Muscle layer of colon (tissue), 2 donors: Measurements from ENCODE around the gene NAP1L1.

ENCODE experiments used
- H3K27ac ChIP-seq: one replicate; pipeline ENCODE4 v1.7.0; 2013; ENCODE audit warnings: low read depth, mild to moderate bottlenecking, low read length, moderate library complexity
- H3K27me3 ChIP-seq, 2 donors: one replicate each; pipeline ENCODE4 v1.7.0; 2013; ENCODE audit warnings: low read length in 2 of 2, mild to moderate bottlenecking in 2 of 2; ENCODE audit not compliant: insufficient read depth in 2 of 2, control insufficient read depth in 1 of 2
- H3K36me3 ChIP-seq: one replicate; pipeline ENCODE4 v1.7.0; 2013; ENCODE audit warnings: mild to moderate bottlenecking, low read length; ENCODE audit not compliant: insufficient read depth
- H3K4me1 ChIP-seq: one replicate; pipeline ENCODE4 v1.7.0; 2013; ENCODE audit warnings: mild to moderate bottlenecking, low read length; ENCODE audit not compliant: insufficient read depth
- H3K4me3 ChIP-seq, 2 donors: one replicate each; pipeline ENCODE4 v1.7.0; 2013; ENCODE audit warnings: low read length in 2 of 2, low read depth in 1 of 2, mild to moderate bottlenecking in 1 of 2, moderate library complexity in 1 of 2
- H3K9ac ChIP-seq: one replicate; pipeline ENCODE4 v1.7.0; 2013; ENCODE audit warnings: low read length
- H3K9me3 ChIP-seq: one replicate; pipeline ENCODE4 v1.7.0; 2013; ENCODE audit warnings: mild to moderate bottlenecking, low read length
- donor health status: abdominal sarcoma.
- donor health status: Adenocarcinoma of cecum.

NAP1L1 gene

DNA sequence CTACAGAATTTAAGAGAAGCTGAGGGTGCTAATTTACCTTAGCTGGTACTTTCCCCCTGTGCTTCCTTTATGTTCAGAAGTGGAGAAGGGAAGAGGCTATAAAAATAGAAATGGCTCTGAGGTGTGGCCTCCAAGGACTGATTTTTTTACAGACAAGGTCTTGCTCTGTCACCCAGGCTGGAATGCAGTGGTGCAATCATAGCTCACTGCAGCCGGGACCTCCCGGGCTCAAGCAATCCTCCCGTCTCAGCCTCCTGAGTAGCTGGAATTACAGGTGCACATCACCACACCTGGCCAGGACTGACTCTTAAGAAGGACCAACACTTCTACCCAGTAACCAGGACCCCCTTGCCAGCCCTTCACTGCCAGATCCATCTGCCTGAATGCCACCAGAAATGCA is 23.9 kb upstream of the NAP1L1 start:
- Histone ChIP-seq H3K36me3 (no peaks in the 10 kb centered on the region), H3K27ac (no peak overlapping the region), H3K9me3 (no peaks in the 10 kb centered on the region), H3K27me3 (no peaks in the 10 kb centered on the region), H3K4me1 (no peaks in the 10 kb centered on the region), H3K4me3 (no peak overlapping the region), H3K9ac (no peak overlapping the region)

DNA sequence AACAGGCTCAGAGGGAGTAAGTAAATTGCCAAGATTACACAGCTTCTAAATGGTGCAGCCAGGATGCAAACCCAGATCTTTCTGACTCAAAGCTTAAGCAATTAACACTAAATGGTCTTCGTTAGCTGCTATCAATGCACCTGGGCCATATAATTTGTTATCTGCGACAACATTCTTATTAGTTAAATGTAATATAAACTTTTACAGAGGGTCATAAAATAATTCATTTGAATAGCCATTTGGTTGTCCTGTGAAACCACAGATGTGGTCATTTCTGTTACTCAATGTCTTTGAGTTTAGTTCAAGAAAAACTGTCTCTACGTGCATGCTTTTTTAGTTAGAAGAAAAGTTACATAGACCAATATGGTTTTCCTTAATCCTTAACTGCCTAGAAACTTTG is 22.1 kb upstream of the NAP1L1 start:
- Histone ChIP-seq H3K27me3 (no peaks in the 10 kb centered on the region), H3K36me3 (no peaks in the 10 kb centered on the region), H3K4me1 (no peaks in the 10 kb centered on the region), H3K9ac (no peak overlapping the region), H3K4me3 (no peak overlapping the region), H3K9me3 (no peaks in the 10 kb centered on the region), H3K27ac (no peak overlapping the region)

DNA sequence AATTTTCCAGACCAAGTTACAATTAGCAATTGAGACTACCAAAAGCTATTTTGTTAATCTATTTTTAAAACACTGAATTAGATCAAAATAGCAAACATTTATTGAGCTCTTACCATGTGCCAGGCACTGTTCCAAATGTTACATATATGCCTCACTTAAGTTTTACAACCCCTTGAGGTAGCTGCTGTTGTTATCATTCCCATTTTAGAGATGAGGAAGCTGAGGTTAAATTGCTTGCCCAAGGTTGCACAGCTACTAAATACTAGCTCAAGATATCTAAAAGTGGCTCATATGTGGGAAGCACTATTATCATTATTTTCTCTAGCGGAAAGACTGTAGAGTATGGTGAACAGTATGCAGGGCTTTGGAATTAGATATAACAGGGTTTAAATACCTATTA is 19.5 kb upstream of the NAP1L1 start:
- Histone ChIP-seq H3K9me3 (no peaks in the 10 kb centered on the region), H3K36me3 (no peaks in the 10 kb centered on the region), H3K9ac (no peak overlapping the region), H3K4me3 (no peak overlapping the region), H3K4me1 (no peaks in the 10 kb centered on the region), H3K27me3 (no peaks in the 10 kb centered on the region), H3K27ac (no peak overlapping the region)

DNA sequence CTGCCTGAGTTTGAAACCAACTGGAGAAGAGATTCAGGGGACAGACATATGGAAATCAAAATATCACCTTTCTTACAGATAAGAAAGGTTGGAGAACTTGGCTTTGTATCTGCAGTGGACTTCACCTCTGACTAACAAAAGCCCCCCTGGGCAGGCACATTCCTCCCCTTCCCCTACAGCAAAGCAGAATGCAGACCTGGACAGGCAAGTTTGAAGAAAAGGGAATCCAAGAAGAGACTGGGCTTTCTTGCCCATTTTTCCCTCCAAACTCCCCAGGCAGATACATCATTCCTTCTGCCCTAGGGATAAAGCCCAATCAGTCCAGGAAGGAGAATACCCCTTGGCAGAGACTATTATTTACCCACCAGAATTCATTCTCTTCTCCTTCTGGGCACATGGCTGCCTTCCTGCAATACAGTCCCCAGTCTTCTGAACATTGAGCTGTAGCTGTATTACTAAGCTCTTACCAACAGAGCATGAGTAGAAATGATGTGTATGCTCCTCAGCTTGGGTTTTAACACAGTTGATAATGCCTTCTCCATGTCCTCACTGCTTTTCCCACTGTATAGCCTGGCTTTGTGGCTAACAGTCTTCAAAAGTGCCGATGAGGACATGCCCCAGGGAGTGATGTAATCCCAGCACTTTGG is 17.4 kb upstream of the NAP1L1 start:
- H3K9me3 ChIP-seq = no peaks in the 10 kb centered on the region
- H3K4me3 ChIP-seq = no peak overlapping the region
- H3K4me1 ChIP-seq = no peaks in the 10 kb centered on the region
- H3K9ac ChIP-seq = no peak overlapping the region
- no peaks in the 10 kb centered on the region for H3K27me3 ChIP-seq
- H3K36me3 ChIP-seq = no peaks in the 10 kb centered on the region
- no peak overlapping the region for H3K27ac ChIP-seq

DNA sequence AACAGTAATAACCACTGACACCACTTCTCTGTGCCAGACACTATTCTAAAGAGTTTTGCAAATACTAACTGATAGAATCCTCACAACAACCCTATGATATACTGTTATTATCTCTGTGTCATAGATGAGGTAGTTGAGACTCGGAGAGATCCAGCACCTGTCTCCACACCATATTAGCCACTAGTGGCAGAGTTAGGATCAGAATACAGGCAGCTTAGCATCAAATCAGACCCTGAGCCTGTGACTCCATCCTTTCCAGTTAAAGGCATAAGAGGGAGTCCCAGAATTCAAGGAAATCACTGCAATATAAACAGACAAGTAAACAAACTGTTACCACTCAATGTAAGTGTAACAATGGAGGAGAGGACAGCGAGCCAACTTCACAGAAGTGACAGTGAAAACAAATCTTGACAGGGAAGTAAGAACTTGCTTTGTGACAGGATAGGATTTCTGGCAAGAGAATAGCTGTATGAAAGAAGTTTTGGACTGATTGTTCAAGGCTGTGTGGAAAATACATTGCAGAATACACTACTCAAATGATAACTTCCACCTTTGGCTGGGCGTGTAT is 11.7 kb upstream of the NAP1L1 start:
- Histone ChIP-seq H3K27me3 (no peaks in the 10 kb centered on the region), H3K4me3 (no peak overlapping the region), H3K4me1 (no peaks in the 10 kb centered on the region), H3K9me3 (no peaks in the 10 kb centered on the region), H3K27ac (no peak overlapping the region), H3K36me3 (no peaks in the 10 kb centered on the region), H3K9ac (no peak overlapping the region)

DNA sequence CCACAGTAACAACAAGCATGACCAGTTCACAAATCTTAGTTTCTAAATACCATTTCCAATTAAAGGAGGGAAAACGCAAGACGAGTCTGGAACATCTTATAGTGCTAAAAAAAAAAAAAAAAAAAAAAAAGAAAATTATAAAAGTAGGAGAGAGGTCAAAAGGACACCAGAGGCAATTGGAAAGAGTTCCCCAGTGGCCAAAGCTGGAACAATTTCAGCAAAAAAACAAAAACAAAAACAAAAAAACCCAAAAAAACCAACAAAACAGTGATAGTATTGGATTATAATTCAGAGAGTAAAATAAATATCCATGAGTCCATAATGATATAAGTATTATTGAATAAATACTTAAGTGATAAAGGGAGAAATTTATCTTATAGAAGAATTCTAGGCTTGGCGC is 10.3 kb upstream of the NAP1L1 start:
- no peak overlapping the region for H3K27ac ChIP-seq
- no peak overlapping the region for H3K9ac ChIP-seq
- no peaks in the 10 kb centered on the region for H3K9me3 ChIP-seq

DNA sequence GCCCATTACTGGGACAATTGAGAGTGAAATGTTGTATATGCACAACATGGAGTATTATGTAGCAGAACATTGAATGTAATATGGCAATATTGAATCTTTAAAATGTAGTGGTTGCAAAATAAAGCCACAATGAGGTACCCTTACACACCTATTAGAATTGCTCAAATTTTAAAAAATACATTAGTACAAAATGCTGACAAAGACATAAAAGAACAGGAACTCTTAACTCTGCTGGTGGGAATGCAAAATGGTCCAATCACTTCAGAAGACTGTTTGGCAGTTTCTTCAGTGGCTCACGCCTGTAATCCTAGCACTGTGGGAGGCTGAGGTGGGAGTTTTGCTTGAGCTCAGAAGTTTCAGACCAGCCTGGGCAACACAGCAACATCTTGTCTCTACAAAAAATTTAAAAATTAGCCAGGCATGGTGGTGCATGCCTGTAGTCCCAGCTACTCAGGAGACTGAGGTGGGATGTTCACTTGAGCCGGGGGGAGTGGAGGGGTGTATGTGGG is 6.8 kb upstream of the NAP1L1 start:
- no peak overlapping the region for H3K4me3 ChIP-seq
- H3K4me1 ChIP-seq = no peaks in the 10 kb centered on the region
- no peaks in the 10 kb centered on the region for H3K36me3 ChIP-seq
- H3K9me3 ChIP-seq = no peaks in the 10 kb centered on the region
- no peak overlapping the region for H3K9ac ChIP-seq
- no peak overlapping the region for H3K27ac ChIP-seq
- no peaks in the 10 kb centered on the region for H3K27me3 ChIP-seq

More for the DNA sequence above, 10.3 kb upstream of the NAP1L1 start:
- no peaks in the 10 kb centered on the region for H3K27me3 ChIP-seq
- no peak overlapping the region for H3K4me3 ChIP-seq
- H3K36me3 ChIP-seq = no peaks in the 10 kb centered on the region
- H3K4me1 ChIP-seq = no peaks in the 10 kb centered on the region

DNA sequence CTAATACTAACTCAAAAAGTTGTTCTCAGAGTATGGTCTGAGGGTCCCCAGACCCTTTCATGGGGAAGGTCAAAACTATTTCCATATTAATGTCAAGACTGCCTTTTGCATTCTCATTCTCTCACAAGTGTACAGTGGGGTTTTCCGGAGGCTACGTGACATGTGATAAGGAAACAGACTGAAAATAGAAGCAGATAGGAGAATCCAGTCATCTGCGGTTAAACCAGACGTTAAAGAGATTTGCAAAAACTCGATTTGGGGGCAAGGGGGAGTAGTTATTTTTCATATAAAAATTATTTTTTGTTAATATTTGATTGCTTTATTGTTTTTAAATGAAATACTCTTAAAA is 1.0 kb upstream of the NAP1L1 start:
- H3K36me3 ChIP-seq = no peaks in the 10 kb centered on the region
- H3K4me1 ChIP-seq = peaks cover 19% of the 10 kb centered on the region
- no peaks in the 10 kb centered on the region for H3K27me3 ChIP-seq
- H3K27ac ChIP-seq = peak overlapping the region; percentile 97
- peak overlapping the region in 1 of 2 donors; percentile 79 for H3K4me3 ChIP-seq
- H3K9ac ChIP-seq = no peak overlapping the region
- no peaks in the 10 kb centered on the region for H3K9me3 ChIP-seq

DNA sequence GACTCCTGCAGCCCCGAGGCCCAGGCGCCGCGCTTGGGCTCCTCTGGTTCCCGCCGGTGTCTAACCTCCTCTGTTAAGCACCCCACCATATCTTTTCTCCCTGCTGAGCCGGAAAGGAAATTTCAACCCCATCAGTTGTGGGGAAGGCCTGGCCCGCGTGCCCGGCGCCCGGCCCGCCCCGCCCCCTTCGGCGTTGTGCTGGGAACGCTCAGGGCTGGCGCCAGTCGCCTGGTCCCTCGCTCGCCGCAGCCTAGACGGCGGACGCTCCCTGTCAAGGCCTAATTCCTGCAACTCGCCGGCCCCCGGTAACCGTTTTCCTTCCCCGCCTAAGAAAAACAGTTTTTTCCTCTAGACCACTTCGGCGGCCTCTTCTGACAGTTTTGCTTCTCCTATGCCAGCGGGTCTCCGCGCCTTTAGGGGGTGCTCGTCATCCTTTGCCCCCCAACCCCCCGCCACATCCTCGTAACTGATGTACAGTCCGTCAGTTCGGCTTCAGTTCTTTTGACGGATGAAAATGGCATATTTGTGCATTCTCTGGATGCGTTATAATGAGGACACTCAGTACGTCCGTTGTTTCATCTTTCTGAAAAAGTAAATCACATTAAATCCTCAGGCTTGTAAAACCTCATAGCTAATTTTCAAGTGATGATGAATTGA is 506 bp upstream of the NAP1L1 start:
- Histone ChIP-seq H3K27me3 (no peaks in the 10 kb centered on the region), H3K36me3 (no peaks in the 10 kb centered on the region), H3K9me3 (no peaks in the 10 kb centered on the region), H3K27ac (peak overlapping the region; percentile 97), H3K9ac (peak overlapping the region; percentile 76), H3K4me3 (peak overlapping the region; percentile 79 to 88), H3K4me1 (peaks cover 19% of the 10 kb centered on the region)

DNA sequence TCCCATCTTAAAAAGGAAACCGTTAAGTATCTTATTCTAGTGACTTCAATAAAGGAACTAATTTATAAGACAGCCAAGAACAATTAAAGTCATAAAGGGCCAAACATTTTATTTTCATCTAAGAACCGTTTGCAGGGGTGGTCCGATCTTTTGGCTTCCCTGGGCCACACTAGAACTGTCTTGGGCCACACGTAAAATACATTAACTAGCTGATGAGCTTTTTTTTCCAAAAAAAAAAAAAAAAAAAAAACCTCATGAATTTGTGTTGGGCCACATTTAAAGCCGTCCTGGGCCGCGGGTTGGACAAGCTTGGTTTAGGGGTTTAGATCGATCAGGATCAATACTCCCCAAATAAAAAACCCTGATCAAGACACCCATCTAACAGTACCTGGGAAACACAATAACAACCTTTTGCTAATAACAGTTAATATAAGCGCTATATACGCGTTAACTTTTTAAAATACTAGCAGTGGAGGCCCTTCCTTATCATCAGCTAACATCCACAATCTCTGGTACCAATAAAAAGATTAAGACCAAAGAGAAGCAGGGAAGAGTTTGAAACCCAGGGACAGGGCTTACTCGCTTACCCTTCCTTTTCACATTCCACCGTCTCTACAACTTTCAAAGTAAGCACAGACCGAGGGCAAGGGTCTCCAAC is 1.1 kb downstream of the NAP1L1 start:
- peak overlapping the region; percentile 76 for H3K9ac ChIP-seq
- no peaks in the 10 kb centered on the region for H3K36me3 ChIP-seq
- H3K27me3 ChIP-seq = no peaks in the 10 kb centered on the region
- no peaks in the 10 kb centered on the region for H3K9me3 ChIP-seq
- peaks cover 19% of the 10 kb centered on the region for H3K4me1 ChIP-seq
- peak overlapping the region; percentile 97 for H3K27ac ChIP-seq
- H3K4me3 ChIP-seq = peak overlapping the region; percentile 79 to 88

DNA sequence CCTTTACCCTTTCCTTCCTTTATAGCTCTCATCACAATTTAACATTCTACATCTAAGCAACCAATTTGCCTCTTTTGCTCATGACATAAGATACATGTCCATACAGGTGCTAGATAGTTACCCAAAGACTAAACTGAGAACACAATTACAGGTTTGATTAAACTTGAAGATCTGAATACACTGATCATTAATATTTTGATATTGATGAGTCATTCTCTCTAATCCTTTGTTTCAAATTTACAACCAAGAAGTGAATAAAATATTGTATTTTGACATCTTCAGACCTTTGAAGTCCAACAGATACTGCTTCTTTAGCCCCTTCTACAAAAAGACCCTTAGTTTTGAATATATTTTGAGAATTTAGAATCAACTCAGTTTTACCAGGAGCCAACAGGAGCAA is 2.6 kb downstream of the NAP1L1 start:
- H3K4me3 ChIP-seq = no peak overlapping the region
- H3K36me3 ChIP-seq = no peaks in the 10 kb centered on the region
- H3K27me3 ChIP-seq = no peaks in the 10 kb centered on the region
- H3K4me1 ChIP-seq = peaks cover 19% of the 10 kb centered on the region
- no peaks in the 10 kb centered on the region for H3K9me3 ChIP-seq
- H3K9ac ChIP-seq = no peak overlapping the region
- H3K27ac ChIP-seq = no peak overlapping the region
